Breast epithelium (tissue), 4 donors: ENCODE measurements around the gene NEK3. TPM values are rescaled to one million over a fixed set of nuclear protein-coding genes. Genes with fewer than 3 reads are reported as not detected.

Experiments
- DNase-seq, 2 donors: peaks; one replicate each; pipeline ENCODE4 v3.0.0-alpha.2; 2019; ENCODE audit warnings: low spot score in 2 of 2
- H3K27ac ChIP-seq, 2 donors: fragments of 200-600 bp; sonication (generic) in 1 of 2; one replicate each; pipeline ENCODE4 v1.5.1; 2016 to 2019; ENCODE audit warnings: mild to moderate bottlenecking in 1 of 2
- H3K27me3 ChIP-seq, 2 donors: fragments of 200-600 bp; sonication (generic) in 1 of 2; one replicate each; pipeline versions ENCODE4 v1.5.1 to v1.6.0; 2017 to 2019; ENCODE audit warnings: control low read depth in 1 of 2, mild to moderate bottlenecking in 1 of 2
- H3K36me3 ChIP-seq: fragments of 200-600 bp; one replicate; pipeline ENCODE4 v1.5.1; 2019
- H3K4me1 ChIP-seq, 2 donors: fragments of 200-600 bp; sonication (generic); one replicate each; pipeline ENCODE4 v1.5.1; 2016 to 2019; ENCODE audit warnings: control low read depth in 1 of 2
- H3K4me3 ChIP-seq, 3 donors: fragments of 200-600 bp; sonication (generic); 1 replicate in 2 of 3; 2 replicates in 1 of 3; pipeline ENCODE4 v1.5.1; 2016 to 2019; ENCODE audit warnings: mild to moderate bottlenecking in 3 of 3, moderate library complexity in 2 of 3
- H3K9me3 ChIP-seq, 2 donors: fragments of 200-600 bp; sonication (generic) in 1 of 2; one replicate each; pipeline ENCODE4 v1.5.1; 2016 to 2019; ENCODE audit warnings: control low read depth in 1 of 2
- POLR2A ChIP-seq: fragments of 450-650 bp; IDR thresholded peaks from one replicate; pipeline ENCODE4 v1.6.1; 2016; ENCODE audit warnings: antibody characterized with exemption, mild to moderate bottlenecking, moderate library complexity
- POLR2AphosphoS5 ChIP-seq, 3 donors: sonication (generic); formaldehyde crosslinking; IDR thresholded peaks; one replicate each; pipeline ENCODE4 v1.6.1; 2017; ENCODE audit warnings: antibody characterized with exemption in 3 of 3
- intact Hi-C: fragments of 100-400 bp; cut with DNase I; formaldehyde crosslinking; loops from one replicate; pipeline ENCODE4 v1.15.1; 2023; ENCODE audit warnings: low total_unique reads
- total RNA-seq, 3 donors: library from RNA; depleted of rRNA; stranded (reverse); fragments of >200 nt; gene quantifications; one replicate each; pipeline ENCODE4 v1.1.0, GENCODE V29; 2016
- TF ChIP-seq, protein P1 (sequence below), 3 donors: fragments of 450-650 bp; IDR thresholded peaks; one replicate each; pipeline ENCODE4 v1.5.1; 2016 to 2017; ENCODE audit warnings: antibody characterized with exemption in 3 of 3, mild to moderate bottlenecking in 3 of 3, moderate library complexity in 3 of 3

Gene NEK3
- total RNA-seq, 3 donors from 2014 or later: 12.5 to 16.8 (median 16.7) TPM

DNA sequence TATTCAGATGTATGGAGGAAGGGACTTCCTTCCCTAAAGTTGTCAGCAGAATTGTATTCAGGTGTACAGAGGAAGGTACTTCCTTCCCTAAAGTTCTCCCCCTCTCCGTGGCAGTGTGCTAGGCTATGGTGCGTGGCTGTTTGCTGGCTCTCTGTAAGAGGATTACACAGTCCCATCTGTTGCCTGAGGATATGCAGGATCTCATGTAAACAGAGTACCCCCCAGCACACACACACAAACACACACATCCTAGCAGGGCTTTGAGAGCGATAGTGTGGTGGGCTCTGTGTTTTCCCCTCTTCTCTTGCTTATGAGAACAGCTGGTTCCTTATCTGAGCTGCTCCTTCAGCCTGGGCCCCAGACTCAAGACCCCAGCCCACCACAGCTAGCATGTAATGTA lies 40.8 kb downstream of the NEK3 start:
- H3K4me1 ChIP-seq: no peaks in the 10 kb centered on the region
- H3K9me3 ChIP-seq: no peaks in the 10 kb centered on the region
- intact Hi-C loops: no loop called here
- H3K27me3 ChIP-seq: no peaks in the 10 kb centered on the region
- no peaks in the 10 kb centered on the region for H3K36me3 ChIP-seq
- H3K27ac ChIP-seq: no peak overlapping the region
- no peak overlapping the region for H3K4me3 ChIP-seq
- TF ChIP-seq, protein P1, sequence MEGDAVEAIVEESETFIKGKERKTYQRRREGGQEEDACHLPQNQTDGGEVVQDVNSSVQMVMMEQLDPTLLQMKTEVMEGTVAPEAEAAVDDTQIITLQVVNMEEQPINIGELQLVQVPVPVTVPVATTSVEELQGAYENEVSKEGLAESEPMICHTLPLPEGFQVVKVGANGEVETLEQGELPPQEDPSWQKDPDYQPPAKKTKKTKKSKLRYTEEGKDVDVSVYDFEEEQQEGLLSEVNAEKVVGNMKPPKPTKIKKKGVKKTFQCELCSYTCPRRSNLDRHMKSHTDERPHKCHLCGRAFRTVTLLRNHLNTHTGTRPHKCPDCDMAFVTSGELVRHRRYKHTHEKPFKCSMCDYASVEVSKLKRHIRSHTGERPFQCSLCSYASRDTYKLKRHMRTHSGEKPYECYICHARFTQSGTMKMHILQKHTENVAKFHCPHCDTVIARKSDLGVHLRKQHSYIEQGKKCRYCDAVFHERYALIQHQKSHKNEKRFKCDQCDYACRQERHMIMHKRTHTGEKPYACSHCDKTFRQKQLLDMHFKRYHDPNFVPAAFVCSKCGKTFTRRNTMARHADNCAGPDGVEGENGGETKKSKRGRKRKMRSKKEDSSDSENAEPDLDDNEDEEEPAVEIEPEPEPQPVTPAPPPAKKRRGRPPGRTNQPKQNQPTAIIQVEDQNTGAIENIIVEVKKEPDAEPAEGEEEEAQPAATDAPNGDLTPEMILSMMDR (IDR thresholded peaks at IDR 0.05): no peak
- TF ChIP-seq POLR2AphosphoS5 (IDR thresholded peaks at IDR 0.05) (no peak), POLR2A (no peak)
- DNase-seq: no peak

DNA sequence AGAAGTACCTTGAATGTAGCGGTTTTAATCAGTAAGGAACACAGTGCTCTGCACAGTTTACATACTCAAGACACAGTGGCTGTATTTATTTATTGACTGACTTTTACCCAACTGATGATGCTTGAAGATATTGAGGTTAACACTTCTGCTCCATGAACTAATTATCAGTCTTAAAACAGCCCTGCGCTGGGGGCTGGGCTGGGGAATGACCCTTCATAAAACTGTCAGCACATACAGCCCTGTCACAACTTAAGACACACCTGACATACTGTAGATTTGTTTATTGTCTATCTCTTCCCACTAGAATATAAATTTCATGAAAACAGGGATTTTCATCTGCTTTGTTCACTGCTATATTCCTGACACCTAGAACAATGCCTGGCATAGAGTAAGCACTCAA lies 41.3 kb downstream of the NEK3 start:
- H3K9me3 ChIP-seq: no peaks in the 10 kb centered on the region
- intact Hi-C loops: no loop called here
- no peaks in the 10 kb centered on the region for H3K36me3 ChIP-seq
- H3K27me3 ChIP-seq: no peaks in the 10 kb centered on the region
- H3K4me3 ChIP-seq: no peak overlapping the region
- no peak for DNase-seq
- no peak overlapping the region for H3K27ac ChIP-seq
- H3K4me1 ChIP-seq: no peaks in the 10 kb centered on the region
- TF ChIP-seq POLR2AphosphoS5 (IDR thresholded peaks at IDR 0.05): no peak
- TF ChIP-seq POLR2A: no peak
- TF ChIP-seq, protein P1 (IDR thresholded peaks at IDR 0.05): no peak

DNA sequence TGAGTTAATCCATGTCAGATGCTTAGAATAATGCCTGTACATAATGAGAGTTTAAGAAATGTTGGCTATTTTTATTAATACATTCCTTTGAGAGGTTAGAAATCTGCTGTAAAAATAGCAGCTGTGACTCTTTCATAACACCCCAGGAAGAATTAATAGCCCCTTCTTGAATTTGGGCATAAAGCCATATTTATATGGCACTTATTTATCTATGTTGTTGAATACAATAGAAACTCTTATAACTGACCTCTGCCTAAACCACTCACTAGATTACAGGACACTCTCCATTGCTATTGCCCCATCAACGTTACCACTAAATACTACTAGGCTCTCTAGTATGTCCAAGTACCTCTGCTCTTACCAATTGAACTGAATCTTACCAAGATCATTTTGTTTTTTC lies 46.8 kb downstream of the NEK3 start:
- intact Hi-C loops: no loop called here
- Histone ChIP-seq H3K27ac (no peak overlapping the region), H3K36me3 (no peaks in the 10 kb centered on the region), H3K27me3 (no peaks in the 10 kb centered on the region), H3K9me3 (no peaks in the 10 kb centered on the region), H3K4me1 (no peaks in the 10 kb centered on the region), H3K4me3 (no peak overlapping the region)
- TF ChIP-seq, protein P1 (IDR thresholded peaks at IDR 0.05): no peak
- TF ChIP-seq POLR2AphosphoS5 (IDR thresholded peaks at IDR 0.05) (no peak), POLR2A (no peak)
- no peak for DNase-seq

DNA sequence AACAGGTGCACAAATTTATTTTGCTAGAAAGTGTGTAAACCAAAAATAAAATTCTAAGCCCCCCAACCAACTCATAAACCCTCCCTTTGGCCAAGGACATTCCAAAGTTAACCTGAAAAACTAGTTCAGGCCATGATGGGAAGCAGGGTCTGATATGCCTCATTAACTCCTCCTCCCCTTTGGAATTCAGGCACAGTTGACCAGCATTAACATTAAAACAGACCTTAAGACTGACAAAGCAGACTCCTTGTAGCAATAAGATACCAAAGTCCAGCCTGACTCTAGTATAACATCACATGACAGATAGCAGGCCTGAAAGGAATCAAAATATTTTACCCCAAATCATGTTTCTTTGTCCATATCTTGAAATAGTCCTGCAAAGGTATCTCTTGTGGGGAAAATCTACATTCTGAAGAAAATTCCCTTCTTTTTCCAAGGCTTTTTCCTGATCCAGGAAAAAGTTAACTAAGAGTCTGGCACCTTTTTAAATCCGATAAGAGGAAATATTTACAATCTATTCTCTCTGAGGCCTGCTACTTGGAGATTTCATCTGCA lies 50.2 kb downstream of the NEK3 start:
- Histone ChIP-seq H3K4me3 (no peak overlapping the region), H3K27me3 (no peaks in the 10 kb centered on the region), H3K27ac (no peak overlapping the region), H3K9me3 (no peaks in the 10 kb centered on the region), H3K36me3 (no peaks in the 10 kb centered on the region), H3K4me1 (no peaks in the 10 kb centered on the region)
- intact Hi-C loops: no loop called here
- no peak for DNase-seq
- TF ChIP-seq, protein P1 (IDR thresholded peaks at IDR 0.05): no peak
- TF ChIP-seq POLR2A (no peak), POLR2AphosphoS5 (IDR thresholded peaks at IDR 0.05) (no peak)

DNA sequence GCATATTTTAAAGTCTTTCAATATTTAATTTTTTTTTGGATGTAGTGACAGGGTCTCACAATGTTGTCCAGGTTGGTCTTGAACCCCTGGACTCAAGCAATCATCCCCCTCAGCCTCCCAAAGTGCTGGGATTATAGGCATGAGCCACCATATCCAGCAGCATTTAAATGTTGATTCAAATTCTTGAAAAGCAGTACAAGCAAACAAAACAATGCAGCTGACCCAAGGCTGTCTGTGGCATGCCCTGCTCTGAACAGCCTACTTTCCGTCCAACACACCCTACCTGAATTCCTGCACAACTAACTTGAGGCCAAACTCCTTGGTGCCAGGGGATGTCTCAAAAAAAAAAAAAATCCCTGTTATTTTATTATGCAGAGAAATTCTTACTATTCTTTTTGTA lies 53.6 kb downstream of the NEK3 start:
- Histone ChIP-seq H3K4me1 (no peaks in the 10 kb centered on the region), H3K36me3 (no peaks in the 10 kb centered on the region), H3K4me3 (no peak overlapping the region), H3K27ac (no peak overlapping the region), H3K9me3 (no peaks in the 10 kb centered on the region), H3K27me3 (no peaks in the 10 kb centered on the region)
- TF ChIP-seq, protein P1 (IDR thresholded peaks at IDR 0.05): no peak
- no peak for DNase-seq
- intact Hi-C loops: no loop called here
